Natural killer cell (primary cell): Measurements from ENCODE around the gene SYNC. TPM values are rescaled to one million over a fixed set of nuclear protein-coding genes. Genes with fewer than 3 reads are reported as not detected.
A peak's percentile ranks its signal among the peaks of the same experiment; 100 is the strongest.

Source experiments
- ATAC-seq, 3 donors: fragments of 150-1000 bp in 2 of 3; fragments of 200-7000 bp in 1 of 3; cut with Tn5 transposase; 1 replicate in 1 of 3; 2 replicates in 2 of 3; pipeline ENCODE4 v1.10.0; 2021; ENCODE audit warnings: mild to moderate bottlenecking in 2 of 3, moderate library complexity in 2 of 3
- DNase-seq, 2 donors: peaks; one replicate each; pipeline versions ENCODE4 v3.0.0 to v3.0.0-alpha.2; 2013 to 2021; ENCODE audit warnings: mixed read lengths in 1 of 2
- H3K27ac ChIP-seq: one replicate; pipeline ENCODE4 v1.5.1; 2013; ENCODE audit warnings: mild to moderate bottlenecking, low read length
- H3K27me3 ChIP-seq: one replicate; pipeline ENCODE4 v1.6.1; 2013; ENCODE audit warnings: low read length; ENCODE audit not compliant: control insufficient read depth, insufficient read depth
- H3K36me3 ChIP-seq: one replicate; pipeline ENCODE4 v1.6.1; 2013; ENCODE audit warnings: low read length; ENCODE audit not compliant: control insufficient read depth, insufficient read depth
- H3K4me1 ChIP-seq: one replicate; pipeline ENCODE4 v1.6.1; 2013; ENCODE audit warnings: low read length; ENCODE audit not compliant: control insufficient read depth, insufficient read depth
- H3K4me3 ChIP-seq: one replicate; pipeline ENCODE4 v1.5.1; 2013; ENCODE audit warnings: low read length
- H3K9me3 ChIP-seq: one replicate; pipeline ENCODE4 v1.6.1; 2013; ENCODE audit warnings: low read length; ENCODE audit not compliant: control insufficient read depth, insufficient read depth
- H3K27ac Mint-ChIP-seq, 2 donors: one replicate each; pipeline ENCODE4 v1.8.0; 2022; ENCODE audit warnings: mild to moderate bottlenecking in 2 of 2, mixed read lengths in 2 of 2, moderate library complexity in 1 of 2
- H3K27me3 Mint-ChIP-seq, 2 donors: one replicate each; pipeline ENCODE4 v1.8.0; 2022; ENCODE audit warnings: low read depth in 2 of 2, mixed read lengths in 2 of 2
- H3K36me3 Mint-ChIP-seq: one replicate; pipeline ENCODE4 v1.8.0; 2022; ENCODE audit warnings: mixed read lengths
- H3K4me1 Mint-ChIP-seq, 2 donors: one replicate each; pipeline ENCODE4 v1.8.0; 2022; ENCODE audit warnings: mixed read lengths in 2 of 2
- H3K4me3 Mint-ChIP-seq: one replicate; pipeline ENCODE4 v1.8.0; 2022; ENCODE audit warnings: mild to moderate bottlenecking, moderate library complexity, mixed read lengths
- H3K9me3 Mint-ChIP-seq, 2 donors: one replicate each; pipeline ENCODE4 v1.8.0; 2022; ENCODE audit warnings: mixed read lengths in 2 of 2
- CTCF ChIP-seq: fragments of 200-600 bp; IDR thresholded peaks from one replicate; pipeline ENCODE4 v1.8.0; 2022; ENCODE audit warnings: antibody characterized with exemption
- WGBS: methylation state at CpG from one replicate; pipeline ENCODE4 v1.1.7; 2013; ENCODE audit warnings: missing lambda C conversion rate; ENCODE audit not compliant: insufficient coverage; 5-methylcytosine and 5-hydroxymethylcytosine counted together
- intact Hi-C: fragments of 100-400 bp; cut with micrococcal nuclease; formaldehyde crosslinking; loops from one replicate; pipeline ENCODE4 v1.14.2; 2022
- total RNA-seq, 4 donors: library from RNA; stranded (reverse); fragments of 120-200 nt in 1 of 4; gene quantifications; one replicate each; pipeline versions ENCODE4 v1.2.3 to v1.2.4, GENCODE V29; 2013 to 2022

Gene SYNC
- total RNA-seq, 3 donors from 2014 or later (not counting 1 experiment from before 2014, with no cell fraction given): not detected

- H3K9me3 ChIP-seq: no peaks in the 10 kb centered on the region
- no peaks in the 10 kb centered on the region for H3K36me3 ChIP-seq
- H3K4me1 ChIP-seq: peaks cover 14% of the 10 kb centered on the region
- H3K4me1 Mint-ChIP-seq: no peaks in the 10 kb centered on the region
- peaks cover 7% of the 10 kb centered on the region for H3K27me3 ChIP-seq
- intact Hi-C loops: no loop called here
- ATAC-seq (peak; percentile 42 to 68 (median 60)), DNase-seq (no peak)
- TF ChIP-seq CTCF: peak; percentile 13
- H3K27ac Mint-ChIP-seq: peak overlapping the region in 1 of 2 donors; percentile 48
- no peaks in the 10 kb centered on the region for H3K9me3 Mint-ChIP-seq
- H3K4me3 Mint-ChIP-seq: peak overlapping the region; percentile 90
- H3K4me3 ChIP-seq: no peak overlapping the region
- no peak overlapping the region for H3K27ac ChIP-seq
- no peaks in the 10 kb centered on the region for H3K36me3 Mint-ChIP-seq
- under 1% methylated on average over 103 of the region's 103 CpGs for WGBS
- H3K27me3 Mint-ChIP-seq: no peaks in the 10 kb centered on the region
These were observed 39.0 kb upstream of the SYNC start for GRCh38 chr1:32741413-32742198.

GRCh38 chr1:32741059-32741412, 38.5 kb upstream of the SYNC start:
- no peaks in the 10 kb centered on the region for H3K27me3 Mint-ChIP-seq
- H3K27ac ChIP-seq: no peak overlapping the region
- no peaks in the 10 kb centered on the region for H3K9me3 Mint-ChIP-seq
- H3K27me3 ChIP-seq: peaks cover 7% of the 10 kb centered on the region
- H3K9me3 ChIP-seq: no peaks in the 10 kb centered on the region
- no peak for DNase-seq
- no peak for ATAC-seq
- no peak for TF ChIP-seq CTCF
- no peaks in the 10 kb centered on the region for H3K36me3 ChIP-seq
- no peaks in the 10 kb centered on the region for H3K4me1 Mint-ChIP-seq
- H3K36me3 Mint-ChIP-seq: no peaks in the 10 kb centered on the region
- peaks cover 14% of the 10 kb centered on the region for H3K4me1 ChIP-seq
- intact Hi-C loops: no loop called here
- H3K4me3 ChIP-seq: no peak overlapping the region
- no peak overlapping the region for H3K27ac Mint-ChIP-seq
- peak overlapping the region; percentile 90 for H3K4me3 Mint-ChIP-seq
- 55% methylated on average over 10 of the region's 10 CpGs for WGBS

- WGBS: 96% methylated on average over 5 of the region's 7 CpGs
- Histone ChIP-seq H3K9me3 (no peaks in the 10 kb centered on the region), H3K4me3 (no peak overlapping the region), H3K4me1 (peaks cover 7% of the 10 kb centered on the region), H3K27me3 (peaks cover 5% of the 10 kb centered on the region), H3K27ac (no peak overlapping the region), H3K36me3 (no peaks in the 10 kb centered on the region)
- H3K4me1 Mint-ChIP-seq: no peaks in the 10 kb centered on the region
- ATAC-seq (no peak), DNase-seq (no peak)
- no peak overlapping the region for H3K4me3 Mint-ChIP-seq
- intact Hi-C loops: no loop called here
- no peak for TF ChIP-seq CTCF
- no peaks in the 10 kb centered on the region for H3K36me3 Mint-ChIP-seq
- H3K27me3 Mint-ChIP-seq: no peaks in the 10 kb centered on the region
- no peaks in the 10 kb centered on the region for H3K9me3 Mint-ChIP-seq
- no peak overlapping the region for H3K27ac Mint-ChIP-seq
These were observed 34.5 kb upstream of the SYNC start for GRCh38 chr1:32736812-32737791.
